A549 (cell line): ENCODE results near the gene SPACDR.

ENCODE experiments used
- CTCF ChIP-seq: fragments of >200 bp; sonication (Bioruptor Twin); formaldehyde crosslinking; IDR thresholded peaks from 3 replicates; pipeline ENCODE4 v1.5.1; 2016
- EHMT2 ChIP-seq: fragments of 200-600 bp; sonication (generic); IDR thresholded peaks from 2 replicates; pipeline ENCODE4 v1.6.1; 2016; ENCODE audit warnings: antibody characterized with exemption, low read depth, mild to moderate bottlenecking, moderate library complexity
- ELK1 ChIP-seq: fragments of 150-350 bp; IDR thresholded peaks from 2 replicates; pipeline ENCODE4 v1.6.1; 2014; ENCODE audit warnings: low read depth, mild to moderate bottlenecking, low read length
- EP300 ChIP-seq, 2 experiments: fragments of >200 bp; sonication (Bioruptor Twin); formaldehyde crosslinking; IDR thresholded peaks; 2 replicates in 1 of 2; 3 replicates in 1 of 2; pipeline ENCODE4 v1.6.1; 2016 to 2017
- HDAC2 ChIP-seq: fragments of 200-600 bp; sonication (generic); IDR thresholded peaks from 2 replicates; pipeline ENCODE4 v1.6.1; 2016
- MAFK ChIP-seq: fragments of 450-650 bp; IDR thresholded peaks from 2 replicates; pipeline ENCODE4 v1.6.1; 2014; ENCODE audit not compliant: partially characterized antibody
- MAZ ChIP-seq: fragments of 150-350 bp; IDR thresholded peaks from 2 replicates; pipeline ENCODE4 v1.6.1; 2014; ENCODE audit warnings: antibody characterized with exemption, low read depth, low read length, borderline replicate concordance
- NPAS2 ChIP-seq: fragments of 250-450 bp; sonication (Bioruptor Pico); IDR thresholded peaks from 2 replicates; pipeline ENCODE4 v1.8.0; 2022; ENCODE audit warnings: mild to moderate bottlenecking, moderate library complexity, borderline replicate concordance
- PHF8 ChIP-seq: fragments of 200-600 bp; sonication (generic); IDR thresholded peaks from 2 replicates; pipeline ENCODE4 v1.6.1; 2016; ENCODE audit warnings: low read depth, mild to moderate bottlenecking, antibody characterized with exemption, moderate library complexity, borderline replicate concordance
- POLR2A ChIP-seq: IDR thresholded peaks from 2 replicates; pipeline ENCODE4 v1.6.1; 2012; ENCODE audit warnings: mild to moderate bottlenecking, low read length

- TF ChIP-seq EP300 (IDR thresholded peaks at IDR 0.05): no peak
- no peak for TF ChIP-seq POLR2A
- no peak for TF ChIP-seq ELK1
- no peak for TF ChIP-seq CTCF
- TF ChIP-seq PHF8: no peak
- TF ChIP-seq MAFK: no peak
- TF ChIP-seq MAZ: no peak
- no peak for TF ChIP-seq EHMT2
- TF ChIP-seq HDAC2: no peak
- no peak for TF ChIP-seq NPAS2
These were observed 8.2 kb upstream of the SPACDR start for GRCh38 chr7:100472121-100472851.
